D721Med (cell line): Measurements from ENCODE around the gene E2F7.

Experiments used
- DNase-seq: peaks from one replicate; pipeline ENCODE4 v3.0.0; 2011; ENCODE audit warnings: low spot score; ENCODE audit not compliant: insufficient read length
- FAIRE-seq: peaks from 2 replicates; lab custom pipeline; 2011; peaks lifted over from hg19 to GRCh38; lab: Jason Lieb, UNC
- CTCF ChIP-seq: IDR thresholded peaks from 2 replicates; pipeline ENCODE4 v1.5.1; 2012; ENCODE audit warnings: mild to moderate bottlenecking, control low read depth; ENCODE audit not compliant: insufficient read depth; ENCODE audit errors: missing control alignments

The E2F7 gene

GRCh38 chr12:77065361-77066204 is at the start of gene E2F7:
Gene E2F7 (minus strand): TSS chr12:77065569. CDS start chr12:77064635, 934 bp downstream.
- no peak for TF ChIP-seq CTCF
- DNase-seq: peak; percentile 91
- no peak for FAIRE-seq

- no peak for TF ChIP-seq CTCF
These were observed 48.6 kb upstream of the E2F7 start for GRCh38 chr12:77113971-77114370.

GRCh38 chr12:77108707-77109106 is 43.3 kb upstream of the E2F7 start:
- TF ChIP-seq CTCF: no peak
- DNase-seq (no peak), FAIRE-seq (no peak)

More at GRCh38 chr12:77113971-77114370, 48.6 kb upstream of the E2F7 start:
- FAIRE-seq (no peak), DNase-seq (no peak)

GRCh38 chr12:77107121-77107520 is 41.8 kb upstream of the E2F7 start:
- TF ChIP-seq CTCF: no peak
- FAIRE-seq: no peak
- no peak for DNase-seq

DNA sequence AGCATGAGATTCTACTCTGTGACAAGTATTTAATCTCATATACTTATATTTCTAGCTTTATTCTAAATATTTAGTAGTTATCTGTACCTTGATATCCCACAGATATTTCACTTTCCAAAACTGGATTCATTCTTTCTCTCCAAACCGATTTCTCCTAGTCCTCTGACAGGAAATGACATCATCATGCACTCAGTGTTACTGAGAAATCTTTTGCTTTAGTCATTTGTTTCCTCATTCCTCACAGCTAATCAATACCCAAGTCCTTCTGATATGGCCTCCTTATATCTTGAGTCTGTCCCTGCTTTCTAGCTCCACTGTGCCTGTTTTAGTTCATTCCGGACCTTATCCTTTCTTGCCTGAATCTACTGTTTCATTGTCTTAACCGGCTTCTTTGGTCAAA is 39.4 kb upstream of the E2F7 start:
- FAIRE-seq (no peak), DNase-seq (no peak)
- TF ChIP-seq CTCF: no peak

DNA sequence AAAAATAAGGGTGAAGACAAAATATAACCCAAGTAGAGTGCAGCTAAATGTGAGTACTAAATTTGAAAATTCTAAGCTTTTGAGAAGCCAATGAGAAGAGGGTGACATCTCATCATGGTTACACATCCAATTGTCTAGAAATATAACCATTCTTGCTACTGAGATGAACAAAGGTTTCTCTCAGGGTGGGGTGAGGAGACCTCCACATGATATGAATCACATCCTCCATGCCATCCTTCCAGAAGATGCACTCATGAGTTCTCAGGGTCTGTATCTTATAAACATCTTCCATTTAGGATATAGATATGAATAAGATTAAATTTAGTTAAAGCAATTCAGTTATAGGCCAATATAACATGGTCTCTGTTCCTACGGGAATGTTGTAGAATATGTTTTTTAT is 38.9 kb upstream of the E2F7 start:
- FAIRE-seq (no peak), DNase-seq (no peak)
- no peak for TF ChIP-seq CTCF

- no peak for TF ChIP-seq CTCF
- DNase-seq (no peak), FAIRE-seq (no peak)
These were observed 37.3 kb upstream of the E2F7 start for GRCh38 chr12:77102691-77103090.
